H4 (cell line): ENCODE measurements around the gene SGIP1. TPM values are rescaled to one million over a fixed set of nuclear protein-coding genes. Genes with fewer than 3 reads are reported as not detected.
"Not testable (repeated sequence)": the region's sequence is repeated elsewhere in the genome, so short reads cannot be mapped to it uniquely, and the experiment has no call there.

Experiments
- DNase-seq: peaks from one replicate; pipeline ENCODE4 v3.0.0-alpha.2; 2015; ENCODE audit warnings: low spot score
- total RNA-seq: library from RNA; depleted of rRNA; stranded (reverse); fragments of >200 nt; shearing (Covaris generic); gene quantifications from 2 replicates; pipeline ENCODE4 v1.2.3, GENCODE V29; 2014; rRNA removed

SGIP1 gene
- total RNA-seq, 1 experiment from 2014 or later, result 1.1 TPM

- DNase-seq, result no peak
These were observed 235.7 kb downstream of the SGIP1 start for GRCh38 chr1:66769512-66770229.

- no peak for DNase-seq
These were observed 236.3 kb downstream of the SGIP1 start for GRCh38 chr1:66770240-66770639.

DNA sequence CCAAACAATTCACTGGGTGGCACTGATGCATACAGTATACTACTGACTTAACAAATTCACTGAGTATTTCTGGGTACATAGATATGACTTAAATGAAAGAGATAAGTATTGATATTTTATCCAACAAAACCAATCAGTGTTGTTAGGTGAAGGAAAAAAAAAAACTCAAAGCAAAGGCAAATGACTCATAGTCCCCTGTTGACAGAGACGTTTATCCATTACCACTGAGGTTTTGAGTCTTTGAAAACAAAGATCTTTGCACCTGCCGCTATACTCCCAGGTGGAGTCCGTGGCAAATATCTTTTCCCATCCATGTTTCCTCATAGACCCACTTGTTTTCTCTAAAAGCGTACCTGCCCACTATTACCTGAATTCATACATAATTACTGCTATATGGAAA, 236.7 kb downstream of the SGIP1 start:
- no peak for DNase-seq

DNA sequence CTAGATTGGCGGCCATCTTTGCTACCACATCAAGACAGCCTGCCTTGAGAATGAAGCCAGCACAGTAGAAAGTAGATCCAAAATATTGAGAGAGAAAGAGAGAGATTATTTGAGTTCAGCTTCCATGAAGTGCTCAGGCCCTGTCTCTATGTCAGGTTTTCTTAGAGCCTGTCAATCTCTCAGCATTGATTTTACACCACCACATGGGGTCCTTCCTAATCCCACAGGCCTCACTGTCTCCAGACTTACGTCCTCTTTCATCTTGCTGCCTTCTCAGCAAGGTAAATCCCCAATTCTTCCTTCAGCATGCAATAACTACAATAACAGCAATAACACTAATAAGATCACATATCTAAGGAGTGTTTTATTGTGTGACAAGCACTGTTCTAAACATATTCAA, 239.3 kb downstream of the SGIP1 start:
- DNase-seq, result no peak

DNA sequence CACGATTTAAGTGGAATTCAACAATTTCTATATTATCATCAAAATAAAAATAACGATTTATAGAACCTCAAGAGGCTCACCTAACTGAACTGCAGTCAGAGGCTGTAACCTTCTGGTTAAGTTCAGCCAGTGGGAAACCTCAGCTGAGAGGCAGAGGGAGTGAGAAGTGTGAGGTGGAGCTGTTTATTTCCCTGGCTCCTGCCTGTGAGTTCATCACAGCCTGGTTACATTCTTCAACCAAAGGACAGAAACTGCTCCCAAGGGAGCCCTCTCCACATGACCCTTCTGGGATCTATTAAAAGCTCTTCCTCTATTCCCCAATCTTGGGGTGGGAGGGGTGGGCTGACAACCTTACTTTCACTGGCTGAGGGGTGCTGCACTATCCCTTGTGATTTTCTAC, 240.5 kb downstream of the SGIP1 start:
- DNase-seq, result no peak

DNA sequence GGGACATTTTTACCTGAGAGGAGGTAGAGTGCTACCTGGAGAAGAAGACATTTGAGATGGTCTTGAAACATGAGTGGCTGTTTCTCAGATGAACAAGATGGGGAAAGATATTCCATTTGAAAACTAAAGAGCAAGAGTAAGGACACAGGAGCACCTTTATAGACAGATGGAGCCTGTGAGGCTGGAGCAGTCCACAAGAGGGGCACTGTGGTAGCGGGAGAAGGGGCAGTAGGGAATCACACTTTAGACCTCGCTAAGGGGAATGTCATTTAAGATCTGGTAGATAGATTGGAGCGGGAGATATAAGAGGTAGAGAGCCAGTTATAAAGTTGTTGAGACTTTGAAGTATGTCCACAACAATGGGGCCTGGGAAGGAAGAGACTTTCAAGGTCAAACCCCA, 241.7 kb downstream of the SGIP1 start:
- DNase-seq, result no peak

DNA sequence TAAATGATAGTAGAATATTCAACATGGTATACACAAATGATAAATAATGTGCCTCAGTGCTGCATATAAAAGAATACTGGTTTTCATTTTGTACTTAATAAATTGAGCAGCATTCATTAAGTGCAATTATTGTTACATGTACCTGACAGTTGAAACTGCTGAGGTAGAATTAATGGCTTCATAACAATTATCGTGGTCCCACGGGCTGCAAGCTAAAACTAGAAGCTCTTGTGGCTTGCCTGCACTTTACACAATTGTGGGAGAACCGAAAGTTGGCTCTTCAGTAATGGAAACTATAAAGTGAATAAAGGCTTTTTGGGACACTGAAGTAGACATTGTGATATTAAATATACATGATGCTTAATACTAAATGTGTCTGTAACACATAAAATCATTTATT, 243.9 kb downstream of the SGIP1 start:
- no peak for DNase-seq

DNA sequence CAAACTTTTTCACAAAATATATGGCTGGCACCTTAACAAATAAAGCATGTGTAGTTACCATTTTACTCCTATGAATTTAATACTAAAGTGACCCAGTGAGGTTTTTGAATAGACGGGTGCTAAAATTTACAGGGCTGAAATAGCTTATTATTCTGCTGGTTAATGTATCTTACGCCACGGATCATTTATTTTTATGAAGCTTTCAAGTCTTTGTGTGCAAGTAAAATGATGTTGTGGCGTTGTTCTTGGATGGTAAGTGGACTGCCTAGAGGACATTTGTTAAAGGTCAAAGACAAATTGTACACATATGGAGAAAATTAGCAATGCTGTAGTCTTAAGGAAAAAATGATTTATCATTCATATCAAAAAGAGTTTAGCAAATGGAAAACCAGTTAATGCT, 244.3 kb downstream of the SGIP1 start:
- no peak for DNase-seq

- DNase-seq, result no peak
These were observed 245.0 kb downstream of the SGIP1 start for GRCh38 chr1:66778969-66779368.

- DNase-seq, result no peak
These were observed 245.6 kb downstream of the SGIP1 start for GRCh38 chr1:66779475-66780078.

GRCh38 chr1:66785800-66786199, 251.8 kb downstream of the SGIP1 start:
- DNase-seq, result not testable (repeated sequence)

DNA sequence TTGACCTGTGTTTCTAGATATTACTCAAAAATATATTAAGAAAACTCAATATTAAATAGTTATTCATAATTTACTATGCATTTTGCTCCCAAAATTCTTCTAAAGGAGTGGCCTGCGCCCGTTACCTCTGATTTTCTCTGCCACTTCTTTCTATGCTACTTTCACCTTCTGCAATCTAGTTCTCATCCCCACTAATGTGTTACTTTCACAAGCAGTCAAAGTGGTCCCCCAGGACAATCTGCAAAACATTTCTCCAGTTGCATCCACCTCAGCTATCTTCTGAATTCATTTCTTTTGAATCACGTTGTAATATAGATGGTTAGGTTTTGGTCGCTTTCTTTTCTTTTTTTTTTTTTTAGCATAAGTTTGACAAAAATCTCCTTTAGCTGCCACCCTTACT, 253.7 kb downstream of the SGIP1 start:
- DNase-seq, result no peak

DNA sequence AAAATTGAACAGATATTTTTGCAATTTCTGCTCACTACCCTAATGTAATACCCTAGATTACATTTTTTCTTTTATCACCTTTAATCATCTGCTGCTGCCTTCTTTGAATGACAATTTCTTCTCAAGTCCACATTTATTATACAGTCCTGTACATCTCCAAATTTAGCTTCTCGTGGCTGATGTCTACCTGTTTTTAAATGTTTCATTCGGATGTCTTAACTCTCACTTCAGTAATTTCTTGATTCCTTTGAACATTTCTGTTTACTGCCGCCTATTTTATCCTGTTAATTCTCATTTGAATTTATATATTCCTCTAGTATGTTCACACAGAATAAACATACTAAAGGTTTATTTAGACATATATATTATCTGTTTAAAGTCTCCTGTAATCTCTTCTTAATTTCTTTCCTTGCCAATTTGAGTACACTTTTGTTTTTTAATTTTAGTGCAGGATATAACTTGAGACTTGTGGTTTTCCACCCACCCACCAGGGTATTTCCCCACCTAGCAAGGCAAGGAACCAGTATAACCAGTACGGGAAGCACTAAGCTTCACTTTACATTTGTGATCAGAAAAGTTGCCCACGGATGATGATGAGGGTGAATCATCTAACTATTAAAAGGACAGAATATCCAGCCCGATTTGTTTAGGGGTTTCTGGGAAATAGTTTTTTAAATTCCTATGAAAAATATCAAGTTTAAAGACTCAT, 254.4 kb downstream of the SGIP1 start:
- DNase-seq, result no peak

DNA sequence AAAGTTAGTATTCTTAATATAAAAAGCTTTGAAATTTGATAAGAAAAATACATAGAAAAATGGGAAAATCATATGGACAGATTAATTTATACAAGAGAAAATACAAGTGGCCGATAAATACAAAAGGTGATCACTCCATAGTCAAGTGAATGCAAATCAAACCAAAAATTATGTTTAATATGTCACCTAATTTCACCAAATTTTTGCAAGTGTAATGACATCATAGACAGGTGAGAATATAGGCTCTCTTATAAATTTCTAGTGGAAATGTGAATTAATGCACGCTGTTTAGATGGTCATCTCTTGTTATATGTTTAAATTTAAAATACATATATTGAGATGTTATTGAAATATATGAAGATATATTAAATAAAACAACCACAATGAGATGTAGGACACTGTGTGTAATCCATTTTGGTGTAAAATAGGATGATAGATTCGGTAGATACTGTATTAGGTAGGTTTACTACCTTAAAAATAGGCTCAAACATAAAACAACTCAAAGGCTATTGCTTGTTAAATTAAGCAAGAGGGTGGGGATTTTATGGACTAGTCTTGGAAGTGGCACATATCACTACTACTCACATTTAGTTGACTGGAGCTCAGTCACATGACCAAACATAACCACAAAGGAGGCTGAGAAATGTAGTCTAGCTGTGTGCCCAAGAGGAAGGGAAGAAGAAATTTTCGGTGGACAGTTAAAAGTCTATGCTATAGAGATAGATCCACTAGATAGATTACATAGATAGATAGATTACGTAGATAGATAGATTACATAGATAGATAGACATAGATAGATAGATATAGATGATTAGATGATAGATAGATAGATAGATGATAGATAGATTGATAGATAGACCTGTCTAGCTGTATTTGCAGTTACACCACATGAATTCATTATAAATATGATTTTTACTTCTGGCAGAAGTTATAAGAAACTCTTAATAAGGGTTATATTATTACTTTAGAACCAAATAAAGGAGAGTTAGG, 258.0 kb downstream of the SGIP1 start:
- no peak for DNase-seq

DNA sequence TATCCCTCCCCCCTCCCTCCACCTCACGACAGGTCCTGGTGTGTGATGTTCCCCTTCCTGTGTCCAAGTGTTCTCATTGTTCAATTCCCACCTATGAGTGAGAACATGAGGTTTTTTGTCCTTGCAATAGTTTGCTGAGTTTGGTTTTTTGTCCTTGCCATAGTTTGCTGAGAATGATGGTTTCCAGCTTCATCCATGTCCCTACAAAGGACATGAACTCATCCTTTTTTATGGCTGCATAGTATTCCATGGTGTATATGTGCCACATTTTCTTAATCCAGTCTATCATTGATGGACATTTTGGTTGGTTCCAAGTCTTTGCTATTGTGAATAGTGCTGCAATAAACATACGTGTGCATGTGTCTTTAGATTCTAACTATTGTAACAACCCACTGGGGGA, 261.9 kb downstream of the SGIP1 start:
- not testable (repeated sequence) for DNase-seq

Other genes with a start within 250 kb of the SGIP1 start
- gene DYNLT5, start 218.3 kb downstream of the SGIP1 start, total RNA-seq, result not detected in 2 replicates